ENCODE results near the gene KCNQ5. TPM values are rescaled to one million over a fixed set of nuclear protein-coding genes. Genes with fewer than 3 reads are reported as not detected.

Gene KCNQ5
- total RNA-seq, 1 experiment from 2014 or later: not detected

- no TSS peak for BruUV-seq (replicated peaks)
- no peak overlapping the region for H2AFZ ChIP-seq (ENCODE audit: low read depth, low read length, poor library complexity, severe bottlenecking)
- peaks cover 17% of the 10 kb centered on the region; the same call in 1 of the 2 replicates for H3K27me3 ChIP-seq (ENCODE audit: insufficient read depth, low read length)
- no peak overlapping the region for H3K9ac ChIP-seq (ENCODE audit: low read length)
- ATAC-seq (no peak), DNase-seq (ENCODE audit: low read depth, low spot score) (no peak)
- H3K4me2 ChIP-seq (ENCODE audit: low read length): no peak overlapping the region
- intact Hi-C loops (cut with micrococcal nuclease): no loop called here
- no peaks in the 10 kb centered on the region for H3K4me1 ChIP-seq (ENCODE audit: control insufficient read depth in 1 of 2, insufficient read depth in 2 of 2, low read length in 2 of 2)
- no peaks in the 10 kb centered on the region for H3K9me2 ChIP-seq (ENCODE audit: insufficient read depth)
- no peak overlapping the region for H3K4me3 ChIP-seq (replicated peaks in 1 of 2; ENCODE audit: low read depth in 1 of 2, low read length in 2 of 2)
- no peaks in the 10 kb centered on the region for H3K36me3 ChIP-seq (ENCODE audit: control insufficient read depth in 1 of 2, insufficient read depth in 2 of 2, low read length in 2 of 2)
- TF ChIP-seq ZFX (IDR thresholded peaks at IDR 0.05): no peak
- no peak for TF ChIP-seq CTCF (IDR thresholded peaks at IDR 0.05 in 2 of 3, conservative IDR thresholded peaks at IDR 0.05 in 1 of 3; ENCODE audit: borderline replicate concordance in 1 of 3, insufficient read depth in 1 of 3, low read depth in 2 of 3, low read length in 2 of 3)
- TF ChIP-seq RAD21 (IDR thresholded peaks at IDR 0.05; ENCODE audit: low read depth): no peak
- no peak for TF ChIP-seq TCF7L2 (IDR thresholded peaks at IDR 0.05; ENCODE audit: borderline replicate concordance, extremely low read depth, insufficient read depth, insufficient read length)
- no peak for TF ChIP-seq YY1 (IDR thresholded peaks at IDR 0.05; ENCODE audit: extremely low read depth, insufficient replicate concordance, low read depth, low read length)
- TF ChIP-seq MAX (IDR thresholded peaks at IDR 0.05): no peak
- no peak for TF ChIP-seq SP1 (IDR thresholded peaks at IDR 0.05; ENCODE audit: low read depth)
- no peak for TF ChIP-seq EZH2 (IDR thresholded peaks at IDR 0.05)
- H3K79me2 ChIP-seq (ENCODE audit: insufficient read depth, low read length): no peaks in the 10 kb centered on the region
- no peak overlapping the region for H3K27ac ChIP-seq (ENCODE audit: low read depth, low read length)
- ChIA-PET CTCF (no interaction called here), RAD21 (ENCODE audit: low non-redundant PET in 1 of 2, low total read pairs in 2 of 2, uncharacterized antibody in 2 of 2, unreplicated experiment in 2 of 2) (no interaction called here), POLR2A (no interaction called here)
- H3K9me3 ChIP-seq (ENCODE audit: control insufficient read depth in 1 of 2, insufficient read depth in 1 of 2, low read depth in 1 of 2, low read length in 2 of 2): no peaks in the 10 kb centered on the region
- no peaks in the 10 kb centered on the region for H4K20me1 ChIP-seq (ENCODE audit: insufficient read depth)
Measured at GRCh38 chr6:72755752-72756151, 133.9 kb downstream of the KCNQ5 start.

- Histone ChIP-seq H3K27ac (ENCODE audit: low read depth, low read length) (no peak overlapping the region), H3K36me3 (ENCODE audit: control insufficient read depth in 1 of 2, insufficient read depth in 2 of 2, low read length in 2 of 2) (no peaks in the 10 kb centered on the region), H4K20me1 (ENCODE audit: insufficient read depth) (no peaks in the 10 kb centered on the region), H3K9me3 (ENCODE audit: control insufficient read depth in 1 of 2, insufficient read depth in 1 of 2, low read depth in 1 of 2, low read length in 2 of 2) (no peaks in the 10 kb centered on the region), H3K4me3 (replicated peaks in 1 of 2; ENCODE audit: low read depth in 1 of 2, low read length in 2 of 2) (no peak overlapping the region), H3K79me2 (ENCODE audit: insufficient read depth, low read length) (no peaks in the 10 kb centered on the region), H2AFZ (ENCODE audit: low read depth, low read length, poor library complexity, severe bottlenecking) (no peak overlapping the region), H3K4me1 (ENCODE audit: control insufficient read depth in 1 of 2, insufficient read depth in 2 of 2, low read length in 2 of 2) (no peaks in the 10 kb centered on the region), H3K9me2 (ENCODE audit: insufficient read depth) (no peaks in the 10 kb centered on the region), H3K27me3 (ENCODE audit: insufficient read depth, low read length) (peaks cover 17% of the 10 kb centered on the region; the same call in 1 of the 2 replicates), H3K4me2 (ENCODE audit: low read length) (no peak overlapping the region), H3K9ac (ENCODE audit: low read length) (no peak overlapping the region)
- ATAC-seq (no peak), DNase-seq (ENCODE audit: low read depth, low spot score) (no peak)
- POLR2A ChIA-PET: no interaction called here
- CTCF ChIA-PET: no interaction called here
- intact Hi-C loops (cut with micrococcal nuclease): no loop called here
- no TSS peak for BruUV-seq (replicated peaks)
- RAD21 ChIA-PET (ENCODE audit: low non-redundant PET in 1 of 2, low total read pairs in 2 of 2, uncharacterized antibody in 2 of 2, unreplicated experiment in 2 of 2): no interaction called here
- TF ChIP-seq SRF (IDR thresholded peaks at IDR 0.05; ENCODE audit: low read depth) (no peak), CTCF (IDR thresholded peaks at IDR 0.05 in 2 of 3, conservative IDR thresholded peaks at IDR 0.05 in 1 of 3; ENCODE audit: borderline replicate concordance in 1 of 3, insufficient read depth in 1 of 3, low read depth in 2 of 3, low read length in 2 of 3) (no peak), ZBTB33 (IDR thresholded peaks at IDR 0.05; ENCODE audit: extremely low read depth, insufficient replicate concordance, low read length) (no peak), ZNF274 (IDR thresholded peaks at IDR 0.05; ENCODE audit: low read depth, low read length) (no peak), CEBPB (IDR thresholded peaks at IDR 0.05; ENCODE audit: low read depth) (no peak), EZH2phosphoT487 (IDR thresholded peaks at IDR 0.05; ENCODE audit: borderline replicate concordance) (no peak), MAX (IDR thresholded peaks at IDR 0.05) (no peak)
Measured at GRCh38 chr6:72757048-72757447, 135.2 kb downstream of the KCNQ5 start.

Data from HCT116 (cell line).